Adipocyte (in vitro differentiated cells): Measurements from ENCODE around the gene LRRC51.

Experiments
- DNase-seq: peaks from one replicate; pipeline ENCODE4 v3.0.0-alpha.2; 2015; ENCODE audit warnings: low read depth
- H3K27me3 ChIP-seq: replicated peaks from 2 replicates; pipeline ENCODE4 v1.7.0; 2013; ENCODE audit warnings: mild to moderate bottlenecking, low read length, moderate library complexity; ENCODE audit not compliant: control insufficient read depth, insufficient read depth
- H3K36me3 ChIP-seq: 2 replicates; pipeline ENCODE4 v1.7.0; 2013; ENCODE audit warnings: low read length, mild to moderate bottlenecking, moderate library complexity; ENCODE audit not compliant: control insufficient read depth, insufficient read depth, severe bottlenecking
- H3K4me1 ChIP-seq: 2 replicates; pipeline ENCODE4 v1.7.0; 2013; ENCODE audit warnings: mild to moderate bottlenecking, low read length, moderate library complexity; ENCODE audit not compliant: control insufficient read depth, insufficient read depth
- H3K4me3 ChIP-seq: 2 replicates; pipeline ENCODE4 v1.7.0; 2013; ENCODE audit warnings: mild to moderate bottlenecking, low read length, moderate library complexity
- H3K9ac ChIP-seq: 2 replicates; pipeline ENCODE4 v1.7.0; 2013; ENCODE audit warnings: mild to moderate bottlenecking, low read length, moderate library complexity
- H3K9me3 ChIP-seq: 2 replicates; pipeline ENCODE4 v1.7.0; 2013; ENCODE audit warnings: mild to moderate bottlenecking, low read length, moderate library complexity; ENCODE audit not compliant: control insufficient read depth

The LRRC51 gene

DNA sequence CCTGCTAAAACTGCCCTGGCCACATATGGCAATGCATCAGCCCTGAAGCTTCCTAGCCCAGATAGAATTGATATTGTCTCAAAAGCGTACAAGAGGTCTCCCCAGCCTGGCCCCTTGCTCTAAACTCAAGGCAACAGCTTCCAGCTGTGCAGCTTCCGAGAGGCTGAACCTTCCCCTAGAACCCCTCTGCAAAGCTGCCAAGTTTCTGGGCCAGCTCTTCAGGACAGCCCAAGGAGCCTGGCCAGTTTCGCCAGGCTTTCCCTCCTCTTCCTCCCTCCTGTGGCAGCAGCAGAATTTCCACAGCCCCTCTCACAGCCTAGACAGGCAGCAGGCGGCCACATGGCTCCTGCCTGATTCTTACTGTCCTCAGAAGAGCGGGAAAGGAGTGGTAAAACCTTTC, 34.8 kb upstream of the LRRC51 start:
- H3K36me3 ChIP-seq: no peaks in the 10 kb centered on the region
- DNase-seq: no peak
- H3K9ac ChIP-seq: peak overlapping the region; percentile 30
- no peak overlapping the region for H3K4me3 ChIP-seq
- H3K9me3 ChIP-seq: no peaks in the 10 kb centered on the region
- no peaks in the 10 kb centered on the region for H3K27me3 ChIP-seq
- H3K4me1 ChIP-seq: peaks cover 38% of the 10 kb centered on the region

DNA sequence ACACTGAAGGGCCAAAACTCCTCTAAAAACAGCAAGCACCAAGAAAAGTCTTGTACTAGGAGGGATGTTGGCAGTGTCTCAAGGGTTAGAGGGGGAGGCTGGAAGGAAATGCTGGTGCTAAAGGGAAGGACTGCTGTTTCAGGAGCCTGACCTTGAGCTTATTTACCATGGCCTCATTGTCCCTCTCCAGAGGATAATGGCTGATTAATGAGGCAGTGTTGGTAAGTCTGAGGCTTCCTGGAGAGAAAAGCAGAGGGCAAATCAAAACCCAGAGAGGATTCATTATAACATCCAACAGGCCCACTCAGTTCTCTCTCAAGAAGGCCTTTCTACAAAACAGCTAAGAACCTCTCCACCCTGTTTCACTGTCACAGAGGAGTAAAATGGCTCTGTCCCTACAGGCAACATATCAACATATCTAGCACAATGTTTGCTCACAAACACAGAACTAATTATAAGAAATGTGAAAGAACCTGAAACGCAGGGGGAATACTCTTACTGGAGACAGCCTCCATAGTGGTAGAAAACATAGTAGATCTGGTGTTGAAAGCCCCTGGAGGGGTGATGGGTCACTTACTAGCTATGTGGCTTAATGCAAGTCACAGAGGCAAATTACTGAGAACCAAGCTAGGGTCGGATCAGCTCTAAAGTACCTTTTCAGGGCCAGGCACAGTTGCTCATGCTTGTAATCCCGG, 31.7 kb upstream of the LRRC51 start:
- no peaks in the 10 kb centered on the region for H3K27me3 ChIP-seq
- no peaks in the 10 kb centered on the region for H3K9me3 ChIP-seq
- peak overlapping the region; percentile 51 for H3K9ac ChIP-seq
- no peak overlapping the region for H3K4me3 ChIP-seq
- DNase-seq: no peak
- peaks cover 3% of the 10 kb centered on the region for H3K36me3 ChIP-seq
- peaks cover 24% of the 10 kb centered on the region for H3K4me1 ChIP-seq

DNA sequence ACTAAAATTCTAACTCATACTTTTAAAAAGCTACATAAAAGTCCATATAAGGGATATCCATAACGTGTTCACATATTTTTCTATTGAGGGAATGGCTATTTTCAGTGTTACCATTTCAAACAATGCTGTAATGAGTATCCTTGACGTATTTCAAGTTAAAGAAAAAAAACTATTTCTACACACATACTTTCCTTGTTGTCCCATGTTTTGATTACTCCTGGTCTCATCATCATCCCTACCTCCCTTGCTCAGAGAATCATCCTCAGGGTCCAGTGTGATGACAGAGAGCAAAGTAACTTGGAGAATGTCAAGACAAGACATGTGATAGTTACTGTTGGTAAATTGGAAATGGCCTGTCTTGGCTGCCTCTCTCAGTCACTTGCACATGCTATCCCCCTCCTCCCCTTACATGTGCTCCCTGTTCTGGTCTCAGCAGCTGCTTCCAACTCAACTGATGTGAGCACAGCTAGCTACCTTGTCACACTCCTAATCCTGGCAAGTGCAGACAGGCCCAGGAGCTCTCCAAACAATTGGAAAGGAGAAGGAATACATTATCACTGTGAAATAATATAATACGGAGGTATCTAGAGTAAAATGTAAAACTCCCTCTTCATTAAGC, 22.1 kb upstream of the LRRC51 start:
- Histone ChIP-seq H3K4me1 (no peaks in the 10 kb centered on the region), H3K36me3 (peaks cover 10% of the 10 kb centered on the region), H3K4me3 (no peak overlapping the region), H3K9me3 (no peaks in the 10 kb centered on the region), H3K27me3 (no peaks in the 10 kb centered on the region), H3K9ac (no peak overlapping the region)
- peak; percentile 40 for DNase-seq

DNA sequence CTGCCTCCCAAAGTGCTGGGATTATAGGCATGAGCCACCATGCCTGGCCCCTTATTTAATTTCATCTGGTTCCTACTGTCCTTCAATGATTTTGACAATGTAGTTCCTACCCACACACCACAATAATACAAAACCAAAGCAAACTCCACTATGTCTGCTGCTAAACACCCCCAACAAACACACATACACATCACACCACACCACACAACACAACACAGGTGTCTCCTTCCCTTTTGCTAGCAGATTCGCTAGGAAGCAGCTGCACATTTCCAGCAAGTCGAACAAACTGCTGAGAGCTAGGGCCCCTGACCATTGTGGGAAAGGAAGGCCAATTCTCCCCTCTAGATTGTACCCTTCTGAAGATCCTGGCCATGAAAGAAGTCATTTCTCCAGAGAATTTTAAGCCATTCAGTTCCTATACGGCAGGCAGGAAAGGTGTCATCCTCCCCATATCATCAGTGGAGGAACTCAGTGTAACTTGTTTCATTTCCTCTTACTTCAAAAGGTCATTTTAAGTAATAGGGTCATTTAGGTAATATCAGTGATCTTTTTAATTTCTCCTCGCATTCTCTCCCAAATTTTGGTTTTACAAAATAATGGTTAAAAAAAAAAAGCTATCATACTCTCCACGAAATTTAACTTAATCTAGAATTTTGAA, 18.8 kb upstream of the LRRC51 start:
- Histone ChIP-seq H3K4me1 (peaks cover 7% of the 10 kb centered on the region), H3K9me3 (no peaks in the 10 kb centered on the region), H3K27me3 (no peaks in the 10 kb centered on the region), H3K4me3 (no peak overlapping the region), H3K9ac (no peak overlapping the region), H3K36me3 (peaks cover 10% of the 10 kb centered on the region)
- no peak for DNase-seq

DNA sequence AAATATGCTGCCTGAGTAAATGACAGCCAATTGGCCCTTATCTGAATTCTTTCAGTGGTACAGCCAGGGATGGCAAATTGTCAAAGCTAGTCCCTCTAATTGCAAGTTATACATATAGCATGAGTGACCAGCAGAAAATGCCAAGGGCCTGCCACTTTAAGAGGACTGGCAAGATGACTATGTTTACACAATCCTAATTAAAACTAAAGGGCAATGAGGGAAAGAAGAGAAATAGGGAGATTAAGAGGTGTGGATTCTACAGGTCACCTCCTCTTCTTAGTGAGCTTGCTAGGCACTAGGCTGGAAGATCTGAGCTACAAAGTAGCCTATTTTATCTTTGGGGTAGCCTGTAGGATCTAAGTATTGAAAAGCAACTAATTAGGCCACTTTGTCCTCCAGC, 13.8 kb upstream of the LRRC51 start:
- H3K27me3 ChIP-seq: no peaks in the 10 kb centered on the region
- H3K4me1 ChIP-seq: peaks cover 56% of the 10 kb centered on the region
- H3K4me3 ChIP-seq: peak overlapping the region; percentile 49
- H3K9me3 ChIP-seq: no peaks in the 10 kb centered on the region
- DNase-seq: peak; percentile 16
- H3K36me3 ChIP-seq: peaks cover 8% of the 10 kb centered on the region
- peak overlapping the region; percentile 52 for H3K9ac ChIP-seq

DNA sequence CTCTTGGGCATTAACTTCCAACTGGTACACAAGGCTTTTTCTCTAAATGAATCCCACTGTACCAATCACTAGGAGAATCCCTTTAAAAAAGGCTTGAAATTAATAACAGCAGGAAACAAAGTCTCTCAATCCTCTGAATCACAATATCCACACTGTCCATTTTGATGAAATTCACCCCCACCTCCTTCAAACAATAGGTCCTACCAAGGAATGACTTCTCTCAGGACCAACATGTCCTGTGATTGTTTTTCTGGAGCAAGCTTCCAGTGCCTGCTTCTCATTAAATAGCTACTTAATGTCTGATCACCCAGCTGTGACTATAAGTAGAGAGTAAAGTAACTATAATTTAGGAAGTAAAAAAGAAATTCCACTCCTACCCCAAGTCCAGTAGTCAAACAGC, 13.4 kb upstream of the LRRC51 start:
- Histone ChIP-seq H3K4me1 (peaks cover 60% of the 10 kb centered on the region), H3K36me3 (peaks cover 4% of the 10 kb centered on the region), H3K9ac (peak overlapping the region; percentile 52), H3K9me3 (no peaks in the 10 kb centered on the region), H3K27me3 (no peaks in the 10 kb centered on the region), H3K4me3 (peak overlapping the region; percentile 49)
- DNase-seq: no peak

DNA sequence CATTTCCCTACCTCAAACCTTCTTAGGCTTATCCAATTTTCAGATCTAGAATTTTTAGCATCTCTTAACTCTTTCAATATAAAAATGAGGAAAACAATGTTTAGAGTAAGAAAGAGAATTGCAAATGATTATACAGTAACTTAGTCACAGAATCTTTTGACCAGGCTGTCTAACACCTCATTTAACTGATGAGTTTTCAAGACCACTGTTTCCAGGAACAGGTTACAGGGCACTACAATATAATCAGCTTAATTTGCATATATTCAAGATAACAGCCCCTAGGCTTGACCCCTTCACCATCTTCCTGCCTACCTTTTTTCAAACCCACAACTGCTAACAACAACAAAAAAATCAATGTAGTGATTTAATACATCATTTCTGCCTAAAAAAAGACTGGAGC, 13.0 kb upstream of the LRRC51 start:
- DNase-seq: no peak
- H3K4me1 ChIP-seq: peaks cover 64% of the 10 kb centered on the region
- H3K4me3 ChIP-seq: no peak overlapping the region
- peaks cover 3% of the 10 kb centered on the region for H3K36me3 ChIP-seq
- no peaks in the 10 kb centered on the region for H3K27me3 ChIP-seq
- no peaks in the 10 kb centered on the region for H3K9me3 ChIP-seq
- no peak overlapping the region for H3K9ac ChIP-seq

DNA sequence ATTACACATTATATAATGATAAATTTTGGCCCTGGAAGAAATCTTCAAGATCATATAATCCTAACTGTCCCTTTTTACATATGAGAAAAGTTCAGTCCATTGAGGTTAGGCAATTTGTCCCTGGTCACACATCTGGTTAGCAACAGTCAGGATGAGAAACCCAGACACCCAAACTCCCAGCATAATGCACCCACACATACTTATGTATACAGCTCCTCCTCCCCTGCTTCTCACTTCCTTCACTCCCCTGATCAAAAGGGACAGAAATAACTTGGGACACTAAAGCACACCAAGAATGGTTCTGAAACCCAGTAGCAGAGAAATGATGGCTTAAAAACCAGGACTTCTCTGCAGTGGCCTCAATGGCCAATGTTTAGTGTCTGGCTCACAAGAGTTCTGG, 11.4 kb upstream of the LRRC51 start:
- H3K4me1 ChIP-seq: peaks cover 64% of the 10 kb centered on the region
- H3K36me3 ChIP-seq: peaks cover 3% of the 10 kb centered on the region

DNA sequence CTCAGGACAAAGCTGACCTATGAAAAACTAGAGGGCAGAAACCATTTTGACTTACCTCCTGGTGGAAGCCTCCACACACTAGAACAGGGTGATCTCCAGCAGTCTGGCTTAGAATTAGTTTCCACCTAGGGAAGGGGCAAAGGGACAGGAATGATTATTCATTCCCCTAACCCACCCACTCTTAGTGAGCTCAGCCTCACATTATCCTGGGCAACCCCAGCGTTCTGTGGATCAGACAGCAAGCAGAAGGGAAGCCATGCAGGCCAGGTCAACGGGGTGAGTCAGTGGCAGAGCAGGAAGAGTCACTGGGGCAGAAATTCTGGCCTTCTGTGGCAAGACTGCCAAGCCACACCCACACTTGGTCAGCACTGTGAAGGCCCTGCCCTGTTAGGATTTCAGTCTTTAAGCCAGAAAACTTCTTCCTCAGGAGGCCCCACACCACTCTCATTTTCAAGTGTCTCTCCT, 10.8 kb upstream of the LRRC51 start:
- H3K4me1 ChIP-seq: peaks cover 64% of the 10 kb centered on the region
- H3K27me3 ChIP-seq: no peaks in the 10 kb centered on the region
- H3K9ac ChIP-seq: peak overlapping the region; percentile 83
- peak; percentile 89 for DNase-seq
- H3K4me3 ChIP-seq: peak overlapping the region; percentile 57
- peaks cover 3% of the 10 kb centered on the region for H3K36me3 ChIP-seq
- no peaks in the 10 kb centered on the region for H3K9me3 ChIP-seq

More for the DNA sequence above, 11.4 kb upstream of the LRRC51 start:
- peak overlapping the region; percentile 83 for H3K9ac ChIP-seq
- no peaks in the 10 kb centered on the region for H3K27me3 ChIP-seq
- DNase-seq: peak; percentile 60
- peak overlapping the region; percentile 57 for H3K4me3 ChIP-seq
- H3K9me3 ChIP-seq: no peaks in the 10 kb centered on the region

DNA sequence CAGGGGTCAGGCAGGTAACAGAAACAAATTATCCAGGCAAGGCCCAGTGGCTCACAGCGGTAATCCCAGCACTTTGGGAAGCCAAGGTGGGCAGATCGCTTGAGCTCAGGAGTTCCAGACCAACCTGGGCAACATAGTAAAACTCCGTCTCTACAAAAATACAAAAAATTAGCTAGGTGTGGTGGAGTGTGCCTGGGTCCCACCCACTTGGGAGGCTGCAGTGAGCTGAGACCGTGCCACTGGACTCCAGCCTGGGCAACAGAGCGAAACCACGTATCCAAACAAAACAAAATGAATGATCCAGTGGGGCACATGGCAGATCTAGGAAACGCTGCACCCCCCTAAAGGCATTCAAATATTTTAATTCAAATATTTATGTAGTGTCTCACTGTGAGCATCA, 10.2 kb upstream of the LRRC51 start:
- Histone ChIP-seq H3K36me3 (peaks cover 3% of the 10 kb centered on the region), H3K9ac (peak overlapping the region; percentile 83), H3K4me1 (peaks cover 64% of the 10 kb centered on the region), H3K9me3 (no peaks in the 10 kb centered on the region), H3K4me3 (peak overlapping the region; percentile 21), H3K27me3 (no peaks in the 10 kb centered on the region)
- no peak for DNase-seq

DNA sequence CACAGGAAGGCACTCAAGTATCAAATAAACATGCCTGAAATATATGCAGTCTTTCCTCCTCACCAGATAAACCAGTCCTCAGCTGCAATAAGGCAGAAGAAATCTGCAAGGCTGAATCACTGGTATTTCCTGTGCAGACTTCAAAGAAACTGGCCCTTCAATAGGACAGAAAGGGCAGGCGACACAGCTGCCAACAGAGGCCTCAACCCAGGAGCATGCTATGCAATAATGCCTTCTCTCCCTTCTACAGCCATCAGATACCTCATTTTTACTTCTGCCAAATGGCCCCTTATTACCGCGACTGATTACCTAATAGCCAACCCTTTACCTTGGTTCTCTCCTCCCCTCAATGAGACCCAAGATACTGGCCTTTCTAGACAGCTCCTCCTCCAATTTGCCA, 8.3 kb upstream of the LRRC51 start:
- Histone ChIP-seq H3K27me3 (no peaks in the 10 kb centered on the region), H3K4me3 (no peak overlapping the region), H3K4me1 (peaks cover 52% of the 10 kb centered on the region), H3K9ac (peak overlapping the region; percentile 25), H3K9me3 (no peaks in the 10 kb centered on the region), H3K36me3 (peaks cover 3% of the 10 kb centered on the region)
- peak; percentile 68 for DNase-seq
